Epithelial cell of esophagus (primary cell): ENCODE results near the gene CACNA1D.

Source experiments
- DNase-seq: peaks from one replicate; pipeline ENCODE4 v3.0.0; 2010; ENCODE audit warnings: low read depth
- H3K4me3 ChIP-seq: 2 replicates; pipeline ENCODE4 v1.5.1; 2011; ENCODE audit warnings: mild to moderate bottlenecking, low read length, control low read depth
- TF ChIP-seq, protein P1 (sequence below): IDR thresholded peaks from 2 replicates; pipeline ENCODE4 v1.5.1; 2011; ENCODE audit warnings: low read depth, mild to moderate bottlenecking, low read length, control low read depth, inconsistent platforms; ENCODE audit not compliant: insufficient read depth; ENCODE audit errors: missing control alignments

CACNA1D gene

DNA sequence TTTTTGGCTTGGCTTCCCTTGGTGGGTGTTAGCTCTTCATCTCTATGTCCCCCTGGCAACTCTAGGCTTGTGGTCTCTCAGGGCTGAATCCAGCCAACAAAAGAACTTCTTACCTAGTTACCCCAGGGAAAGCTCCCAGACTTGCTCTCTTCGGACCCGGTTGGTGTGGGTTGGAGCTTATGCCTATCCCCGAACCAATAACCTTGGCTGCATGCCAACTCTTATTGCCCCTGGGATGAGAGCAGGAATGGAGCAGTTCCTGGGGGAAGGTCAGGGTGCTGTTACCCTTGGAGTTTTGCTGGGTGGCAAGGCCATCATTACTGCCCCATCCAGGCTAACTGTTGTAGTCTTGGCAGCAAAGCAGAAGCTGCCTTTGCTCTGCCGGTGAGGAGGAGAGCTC lies 147.8 kb downstream of the CACNA1D start:
- no peak overlapping the region for H3K4me3 ChIP-seq
- TF ChIP-seq, protein P1, sequence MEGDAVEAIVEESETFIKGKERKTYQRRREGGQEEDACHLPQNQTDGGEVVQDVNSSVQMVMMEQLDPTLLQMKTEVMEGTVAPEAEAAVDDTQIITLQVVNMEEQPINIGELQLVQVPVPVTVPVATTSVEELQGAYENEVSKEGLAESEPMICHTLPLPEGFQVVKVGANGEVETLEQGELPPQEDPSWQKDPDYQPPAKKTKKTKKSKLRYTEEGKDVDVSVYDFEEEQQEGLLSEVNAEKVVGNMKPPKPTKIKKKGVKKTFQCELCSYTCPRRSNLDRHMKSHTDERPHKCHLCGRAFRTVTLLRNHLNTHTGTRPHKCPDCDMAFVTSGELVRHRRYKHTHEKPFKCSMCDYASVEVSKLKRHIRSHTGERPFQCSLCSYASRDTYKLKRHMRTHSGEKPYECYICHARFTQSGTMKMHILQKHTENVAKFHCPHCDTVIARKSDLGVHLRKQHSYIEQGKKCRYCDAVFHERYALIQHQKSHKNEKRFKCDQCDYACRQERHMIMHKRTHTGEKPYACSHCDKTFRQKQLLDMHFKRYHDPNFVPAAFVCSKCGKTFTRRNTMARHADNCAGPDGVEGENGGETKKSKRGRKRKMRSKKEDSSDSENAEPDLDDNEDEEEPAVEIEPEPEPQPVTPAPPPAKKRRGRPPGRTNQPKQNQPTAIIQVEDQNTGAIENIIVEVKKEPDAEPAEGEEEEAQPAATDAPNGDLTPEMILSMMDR: no peak
- no peak for DNase-seq

DNA sequence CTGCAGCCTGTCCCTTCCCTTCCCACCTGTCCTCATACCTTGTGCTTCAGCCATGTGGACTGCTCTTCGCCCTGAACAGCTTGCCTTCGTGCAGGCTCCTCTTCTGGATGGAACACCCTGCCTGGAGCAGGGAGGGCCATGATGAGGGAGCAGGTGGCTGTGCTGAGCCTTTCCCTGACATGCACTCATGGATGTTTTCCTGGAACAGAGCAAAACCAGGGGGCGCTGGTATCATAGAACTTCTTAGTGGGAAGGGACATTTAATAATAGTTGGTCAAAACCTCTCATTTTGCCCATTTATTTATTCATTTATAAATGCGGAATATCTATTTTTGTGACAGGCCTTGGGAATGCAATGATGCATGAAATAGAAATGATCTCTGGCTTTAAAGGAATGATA lies 149.3 kb downstream of the CACNA1D start:
- TF ChIP-seq, protein P1: no peak
- no peak for DNase-seq
- no peak overlapping the region for H3K4me3 ChIP-seq

DNA sequence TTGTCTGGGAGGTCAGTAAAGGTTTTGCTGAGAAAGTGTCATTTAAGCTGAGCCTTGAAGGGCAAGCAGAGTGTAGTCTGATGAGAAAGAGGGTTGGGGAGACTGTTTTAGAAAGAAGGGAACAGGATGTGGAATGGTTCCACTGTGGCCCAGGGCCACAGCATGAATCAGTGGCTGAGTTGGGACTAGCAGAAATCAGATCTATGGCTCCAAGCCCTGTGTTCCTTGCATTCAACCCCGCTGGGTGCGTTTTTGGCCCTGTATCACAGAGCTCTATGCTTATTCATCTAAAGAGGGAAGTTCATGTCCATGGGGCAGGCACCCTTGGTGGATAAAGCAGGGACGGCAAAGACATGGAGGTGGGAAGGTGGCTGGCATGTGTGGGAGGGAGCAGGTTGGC lies 151.3 kb downstream of the CACNA1D start:
- TF ChIP-seq, protein P1: no peak

DNA sequence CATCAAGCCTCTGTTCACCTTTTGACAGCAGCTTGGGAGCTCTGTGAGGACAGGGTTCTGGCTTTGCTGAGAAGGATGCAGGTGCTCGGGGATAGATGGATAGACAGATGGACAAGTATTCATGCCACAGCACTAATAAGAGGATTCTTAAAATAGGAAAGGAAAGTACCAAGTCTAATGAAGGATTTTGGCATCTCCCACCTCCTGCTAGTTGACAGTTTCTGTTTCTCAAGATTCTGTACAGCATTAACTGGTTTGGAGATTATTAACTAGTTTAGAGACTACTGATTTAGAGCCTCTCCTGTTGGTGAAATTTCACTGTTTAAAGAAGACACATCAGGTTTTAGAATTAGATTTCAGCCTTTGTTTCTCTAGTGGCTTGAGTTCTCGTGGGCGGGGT lies 152.3 kb downstream of the CACNA1D start:
- TF ChIP-seq, protein P1: no peak
- no peak overlapping the region for H3K4me3 ChIP-seq

More for the DNA sequence above, 151.3 kb downstream of the CACNA1D start:
- DNase-seq: no peak
- no peak overlapping the region for H3K4me3 ChIP-seq

DNA sequence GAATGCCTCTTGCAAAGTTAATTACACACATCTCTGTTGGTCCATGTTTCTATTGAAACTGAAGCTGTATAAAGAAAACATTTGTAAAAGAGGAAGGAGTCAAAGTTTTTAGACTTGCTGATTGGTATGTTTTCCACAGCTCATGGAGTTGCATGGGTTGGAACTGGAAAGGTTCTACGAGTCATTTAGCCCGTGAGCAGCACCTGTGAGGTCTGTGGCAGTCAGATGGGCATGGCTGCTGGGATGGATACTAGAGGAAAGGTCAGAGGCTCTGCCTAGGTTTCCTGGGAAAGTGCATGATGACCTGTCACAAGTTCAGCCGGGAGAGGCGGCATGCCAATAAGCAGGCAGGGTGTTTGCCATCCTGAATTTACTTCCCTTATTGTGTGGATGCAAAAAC lies 155.4 kb downstream of the CACNA1D start:
- no peak overlapping the region for H3K4me3 ChIP-seq
- TF ChIP-seq, protein P1: no peak
- DNase-seq: no peak

More for the DNA sequence above, 152.3 kb downstream of the CACNA1D start:
- no peak for DNase-seq

DNA sequence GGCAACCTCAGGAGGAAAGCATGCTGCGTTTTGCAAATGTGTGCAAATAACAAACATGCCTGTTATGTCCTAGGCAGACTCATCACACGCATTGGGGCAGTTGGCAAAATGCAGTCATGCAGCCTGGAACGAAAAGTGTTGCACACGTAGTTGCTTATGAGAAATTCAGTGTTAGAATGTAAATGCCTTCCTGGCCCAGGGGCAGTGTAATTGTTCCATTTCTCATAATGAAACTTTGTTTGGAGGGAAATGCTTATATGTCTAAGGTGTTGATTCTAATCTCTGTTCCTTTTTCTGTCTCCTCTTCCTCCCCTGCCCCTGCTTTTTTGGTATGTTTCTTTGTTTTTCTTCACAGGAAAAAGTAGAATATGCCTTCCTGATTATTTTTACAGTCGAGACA lies 156.0 kb downstream of the CACNA1D start:
- H3K4me3 ChIP-seq: no peak overlapping the region
- TF ChIP-seq, protein P1: no peak
- DNase-seq: no peak

DNA sequence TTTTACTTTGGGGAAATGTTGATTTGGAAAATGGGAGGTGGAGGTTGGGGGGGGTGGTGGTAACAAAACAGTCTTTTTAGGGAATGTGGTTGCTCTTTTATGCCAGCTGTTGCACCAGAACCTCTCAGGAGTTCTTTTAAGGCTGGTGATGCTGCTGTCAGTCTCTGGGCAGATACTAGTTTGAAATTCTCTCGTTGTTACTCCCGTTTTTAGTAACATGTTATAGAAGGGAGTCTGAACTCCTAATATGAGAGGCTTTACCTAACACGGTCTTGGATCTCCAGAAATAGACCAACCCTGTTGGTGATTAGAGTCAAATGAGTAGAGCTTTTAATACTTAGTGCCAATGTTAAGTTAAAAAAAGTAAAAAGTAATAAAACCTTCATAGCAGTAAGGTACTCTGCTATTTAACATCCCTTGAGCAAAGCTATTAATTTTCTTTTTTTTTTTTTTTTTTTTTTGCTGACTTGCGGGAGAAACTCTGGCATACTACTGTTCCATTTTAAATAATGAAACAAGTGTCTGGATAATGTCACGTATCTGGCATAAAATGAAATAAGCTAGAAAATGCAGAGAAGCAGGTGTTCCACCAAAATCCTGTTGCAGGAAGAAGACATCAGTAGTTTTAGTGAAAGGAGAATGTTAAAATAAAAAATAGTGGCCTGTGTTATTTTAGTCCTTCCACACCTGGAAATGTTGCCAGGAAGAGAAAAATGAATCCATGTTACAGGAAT lies 156.7 kb downstream of the CACNA1D start:
- DNase-seq: no peak
- TF ChIP-seq, protein P1: no peak
- no peak overlapping the region for H3K4me3 ChIP-seq
